ENCODE data around the gene SHANK2.

SHANK2 gene

DNA sequence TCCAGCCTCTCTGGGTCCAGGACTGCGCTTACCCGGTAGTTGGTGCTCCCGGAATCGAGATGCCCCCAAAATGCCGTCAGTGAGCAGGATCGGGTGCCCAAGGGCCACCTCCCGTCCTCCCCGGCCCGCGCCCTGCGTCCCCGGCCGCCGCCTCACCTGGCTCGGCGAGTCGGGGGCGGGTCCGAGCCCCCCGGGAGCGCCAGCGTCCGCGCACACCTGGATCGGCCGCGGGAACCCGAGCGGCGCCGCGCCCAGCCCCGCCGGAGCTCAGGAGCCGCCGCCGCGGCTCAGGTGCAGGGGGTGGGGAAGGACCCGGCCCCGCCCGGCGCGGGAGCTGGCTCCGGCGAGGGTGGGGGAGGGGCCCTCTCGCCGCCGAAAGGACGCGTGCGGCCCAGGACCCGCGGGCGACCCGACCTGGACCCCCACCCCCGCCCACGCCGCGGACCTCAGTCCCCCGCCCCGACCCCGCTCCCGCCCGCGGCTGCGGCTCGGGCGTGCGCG, at the start of gene SHANK2:
Gene SHANK2, minus strand, starts transcription at position 309 of the 501 bp plus-strand sequence. CDS start 105,251 bp downstream, outside the sequence.
- Mint-ChIP-seq H3K36me3 (ENCODE audit: low read depth) (peaks cover 3% of the 10 kb centered on the region), H3K9me3 (no peaks in the 10 kb centered on the region), H3K27ac (peak within 1 kb of the TSS; percentile 91 to 96 (median 96))

DNA sequence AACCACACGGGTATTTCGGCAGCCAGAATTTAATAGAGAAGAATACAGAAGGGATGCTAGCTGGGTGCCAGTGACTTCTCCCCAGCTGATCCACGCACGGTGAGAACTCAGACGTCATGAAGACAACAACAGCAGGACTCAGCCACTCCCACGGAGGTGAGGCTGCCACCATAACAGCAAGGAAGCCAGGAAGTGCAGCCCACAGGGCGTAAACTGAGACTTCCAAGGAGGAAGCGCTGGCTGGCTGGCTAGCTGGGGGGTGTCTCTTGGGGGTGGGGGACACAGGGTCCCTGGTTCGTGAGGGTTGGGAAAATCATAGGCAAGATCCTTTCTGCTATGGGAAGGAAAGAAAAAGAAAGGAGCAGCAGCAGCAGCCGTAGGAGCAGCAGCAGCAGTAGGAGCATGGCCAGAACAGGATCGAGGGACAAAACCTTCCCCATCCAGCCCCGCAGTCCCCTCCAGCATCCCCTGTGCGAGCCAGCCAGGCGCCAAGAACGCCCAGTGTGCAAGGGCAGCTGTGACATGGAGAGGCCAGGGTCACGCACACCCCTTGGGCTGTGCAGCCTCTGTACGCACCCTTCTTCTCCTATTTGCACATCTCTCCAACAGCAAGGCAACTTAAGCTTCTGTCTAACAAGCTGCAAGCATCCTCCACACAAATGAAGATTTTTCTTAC, 49.6 kb upstream of the SHANK2 start:
- H3K9me3 Mint-ChIP-seq, result no peaks in the 10 kb centered on the region

More for the DNA sequence above, at the start of gene SHANK2:
- TF ChIP-seq, protein P1, sequence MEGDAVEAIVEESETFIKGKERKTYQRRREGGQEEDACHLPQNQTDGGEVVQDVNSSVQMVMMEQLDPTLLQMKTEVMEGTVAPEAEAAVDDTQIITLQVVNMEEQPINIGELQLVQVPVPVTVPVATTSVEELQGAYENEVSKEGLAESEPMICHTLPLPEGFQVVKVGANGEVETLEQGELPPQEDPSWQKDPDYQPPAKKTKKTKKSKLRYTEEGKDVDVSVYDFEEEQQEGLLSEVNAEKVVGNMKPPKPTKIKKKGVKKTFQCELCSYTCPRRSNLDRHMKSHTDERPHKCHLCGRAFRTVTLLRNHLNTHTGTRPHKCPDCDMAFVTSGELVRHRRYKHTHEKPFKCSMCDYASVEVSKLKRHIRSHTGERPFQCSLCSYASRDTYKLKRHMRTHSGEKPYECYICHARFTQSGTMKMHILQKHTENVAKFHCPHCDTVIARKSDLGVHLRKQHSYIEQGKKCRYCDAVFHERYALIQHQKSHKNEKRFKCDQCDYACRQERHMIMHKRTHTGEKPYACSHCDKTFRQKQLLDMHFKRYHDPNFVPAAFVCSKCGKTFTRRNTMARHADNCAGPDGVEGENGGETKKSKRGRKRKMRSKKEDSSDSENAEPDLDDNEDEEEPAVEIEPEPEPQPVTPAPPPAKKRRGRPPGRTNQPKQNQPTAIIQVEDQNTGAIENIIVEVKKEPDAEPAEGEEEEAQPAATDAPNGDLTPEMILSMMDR (IDR thresholded peaks at IDR 0.05; ENCODE audit: unreplicated experiment in 3 of 3), result no peak
- Mint-ChIP-seq H3K4me3 (peak within 1 kb of the TSS; percentile 78 to 87 (median 84)), H3K27me3 (ENCODE audit: low read depth) (peaks cover 92% of the 10 kb centered on the region), H3K4me1 (peaks cover 21% of the 10 kb centered on the region)

DNA sequence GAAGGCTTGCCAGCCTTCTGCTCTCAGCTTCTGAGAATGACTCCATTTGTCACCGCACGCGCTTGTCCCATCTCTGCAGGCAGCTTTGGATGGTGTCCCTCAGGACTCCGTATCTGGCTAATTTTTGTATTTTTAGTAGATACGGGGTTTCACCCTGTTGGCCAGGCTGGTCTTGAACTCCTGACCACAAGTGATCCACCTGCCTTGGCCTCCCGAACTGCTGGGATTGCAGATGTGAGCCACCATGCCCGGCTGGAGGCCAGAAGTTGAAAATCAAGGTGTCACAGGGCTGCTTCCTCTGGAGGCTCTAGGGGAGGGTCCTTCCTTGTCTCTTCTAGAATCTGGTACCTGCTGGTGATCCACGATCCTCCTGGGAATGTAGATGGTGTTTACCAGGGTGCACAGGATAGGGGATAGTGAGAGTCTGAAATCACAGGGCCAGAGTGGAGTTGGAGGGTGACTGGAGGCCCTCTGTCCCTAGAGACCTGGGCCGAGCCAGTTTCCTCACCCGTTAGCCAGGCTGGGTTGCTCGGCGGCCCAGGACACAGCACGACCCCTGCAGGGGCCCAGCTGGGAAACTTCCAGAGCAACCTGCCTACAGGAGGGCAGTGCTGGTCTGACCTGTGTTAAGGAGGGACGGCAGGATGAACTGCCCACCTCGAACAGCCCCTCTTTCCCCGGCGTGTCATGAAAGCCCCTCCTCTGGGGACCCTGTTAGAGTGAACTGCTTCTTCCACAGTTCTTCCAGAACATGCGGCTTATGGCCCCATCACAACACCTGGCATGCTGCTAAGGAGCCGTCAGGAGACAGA, 48.9 kb upstream of the SHANK2 start:
- H3K36me3 Mint-ChIP-seq (ENCODE audit: low read depth), result no peaks in the 10 kb centered on the region
- H3K27me3 Mint-ChIP-seq (ENCODE audit: low read depth), result peaks cover 30% of the 10 kb centered on the region
- H3K9me3 Mint-ChIP-seq, result no peaks in the 10 kb centered on the region
- no peak overlapping the region for H3K4me3 Mint-ChIP-seq
- TF ChIP-seq, protein P1 (IDR thresholded peaks at IDR 0.05; ENCODE audit: unreplicated experiment in 3 of 3), result no peak
- peaks cover 16% of the 10 kb centered on the region for H3K4me1 Mint-ChIP-seq
- no peak overlapping the region for H3K27ac Mint-ChIP-seq

More for the DNA sequence above, 49.6 kb upstream of the SHANK2 start:
- no peak overlapping the region for H3K4me3 Mint-ChIP-seq
- H3K27me3 Mint-ChIP-seq (ENCODE audit: low read depth), result peaks cover 34% of the 10 kb centered on the region
- H3K36me3 Mint-ChIP-seq (ENCODE audit: low read depth), result no peaks in the 10 kb centered on the region
- TF ChIP-seq, protein P1 (IDR thresholded peaks at IDR 0.05; ENCODE audit: unreplicated experiment in 3 of 3), result no peak
- H3K27ac Mint-ChIP-seq, result no peak overlapping the region
- H3K4me1 Mint-ChIP-seq, result peaks cover 16% of the 10 kb centered on the region

DNA sequence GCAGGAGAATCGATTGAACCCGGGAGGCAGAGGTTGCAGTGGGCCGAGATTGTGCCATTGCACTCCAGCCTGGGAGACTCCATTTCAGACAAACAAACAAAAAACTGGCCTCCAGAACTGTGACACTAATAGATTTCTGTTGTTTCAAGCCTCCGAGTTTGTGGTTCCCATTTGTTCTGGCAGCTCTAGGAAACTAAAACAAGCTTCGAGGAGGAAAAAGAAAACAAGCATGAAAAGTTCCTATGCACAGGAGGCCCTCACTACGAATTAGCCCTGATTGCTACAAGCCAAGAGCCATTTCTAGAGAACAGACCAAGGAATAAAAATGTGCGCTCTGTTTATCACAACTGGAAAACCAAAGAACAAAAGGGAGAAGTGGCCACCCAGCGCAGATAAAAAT, 47.8 kb upstream of the SHANK2 start:
- TF ChIP-seq, protein P1 (IDR thresholded peaks at IDR 0.05; ENCODE audit: unreplicated experiment in 3 of 3), result no peak
- Mint-ChIP-seq H3K27me3 (ENCODE audit: low read depth) (peaks cover 31% of the 10 kb centered on the region), H3K4me3 (no peak overlapping the region), H3K4me1 (peaks cover 16% of the 10 kb centered on the region), H3K9me3 (no peaks in the 10 kb centered on the region), H3K36me3 (ENCODE audit: low read depth) (no peaks in the 10 kb centered on the region), H3K27ac (no peak overlapping the region)

DNA sequence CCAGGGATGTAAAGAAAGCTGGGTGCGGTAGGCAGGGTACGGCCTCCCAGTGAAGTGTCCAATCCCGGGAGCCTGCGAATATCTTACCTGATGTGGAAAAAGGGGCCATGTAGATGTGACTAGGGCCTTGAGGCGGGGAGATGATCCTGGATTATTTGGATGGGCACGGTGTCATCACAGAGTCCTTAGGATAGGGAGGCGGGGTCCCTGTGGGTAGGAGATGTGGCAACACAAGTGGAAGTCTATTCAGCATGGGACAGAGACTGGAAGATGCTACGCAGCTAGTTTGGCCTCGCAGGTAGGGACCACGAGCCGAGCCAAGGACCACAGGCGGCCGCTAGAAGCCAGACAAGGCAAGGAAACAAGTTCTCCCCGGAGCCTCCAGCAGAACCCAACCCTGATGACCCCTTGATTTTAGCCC, 46.4 kb upstream of the SHANK2 start:
- Mint-ChIP-seq H3K27me3 (ENCODE audit: low read depth) (peaks cover 21% of the 10 kb centered on the region), H3K4me1 (peaks cover 16% of the 10 kb centered on the region), H3K27ac (no peak overlapping the region), H3K9me3 (peaks cover 2% of the 10 kb centered on the region), H3K36me3 (ENCODE audit: low read depth) (no peaks in the 10 kb centered on the region), H3K4me3 (no peak overlapping the region)
- TF ChIP-seq, protein P1 (IDR thresholded peaks at IDR 0.05; ENCODE audit: unreplicated experiment in 3 of 3), result no peak

Measured in nephron (organoid).